GM12878 (cell line): ENCODE data around the gene TMEM63B. TPM values are rescaled to one million over a fixed set of nuclear protein-coding genes. Genes with fewer than 3 reads are reported as not detected.

Source experiments
- ATAC-seq: fragments of 200-7000 bp; cut with Tn5 transposase; 3 replicates; pipeline ENCODE4 v1.9.1; 2020; ENCODE audit warnings: mild to moderate bottlenecking, moderate library complexity
- BruUV-seq: library from RNA; stranded (reverse); fragments of 400-500 nt; replicated peaks from 2 replicates; lab custom pipeline; 2021; lab: Mats Ljungman, UMichigan
- CTCF ChIA-PET: fragments of 300-600 bp; sonication (Branson Sonifier 250); formaldehyde crosslinking; extraction: SDS; loops from one replicate; lab custom pipeline; 2021; ENCODE audit warnings: inconsistent platforms; lab: Yijun Ruan, JAX
- POLR2A ChIA-PET: fragments of 350-600 bp; formaldehyde crosslinking; extraction: SDS; loops from one replicate; lab custom pipeline; 2021; ENCODE audit warnings: inconsistent platforms; lab: Charles Lee
- RAD21 ChIA-PET: fragments of 300-600 bp; sonication (Branson Sonifier 250); formaldehyde crosslinking; loops from one replicate; lab custom pipeline; 2023; ENCODE audit warnings: antibody characterized with exemption; ENCODE audit not compliant: unreplicated experiment; lab: Charles Lee
- SMC1A ChIA-PET: fragments of 300-600 bp; sonication (Branson Sonifier 250); formaldehyde crosslinking; loops from one replicate; lab custom pipeline; 2023; ENCODE audit not compliant: unreplicated experiment, uncharacterized antibody; lab: Charles Lee
- DNase-seq: peaks from one replicate; pipeline ENCODE4 v3.0.0-alpha.2; 2011; ENCODE audit warnings: low read depth, low spot score
- FAIRE-seq: peaks from 3 replicates; lab custom pipeline; 2011; peaks lifted over from hg19 to GRCh38; lab: Jason Lieb, UNC
- H2AFZ ChIP-seq: 2 replicates; pipeline ENCODE4 v1.6.0; 2011; ENCODE audit warnings: low read depth, low read length, control low read depth; ENCODE audit not compliant: control insufficient read depth
- H3K27ac ChIP-seq: 2 replicates; pipeline ENCODE4 v1.5.1; 2011; ENCODE audit warnings: control low read depth; ENCODE audit not compliant: control insufficient read depth, insufficient read depth
- H3K27me3 ChIP-seq, 2 experiments: replicated peaks in 1 of 2; 2 replicates each; pipeline versions ENCODE4 v1.6.0 to v1.6.1; 2011; ENCODE audit warnings: low read length in 1 of 2; ENCODE audit not compliant: control insufficient read depth in 2 of 2, insufficient read depth in 2 of 2
- H3K36me3 ChIP-seq, 2 experiments: 2 replicates each; pipeline ENCODE4 v1.5.1; 2011; ENCODE audit warnings: low read length in 1 of 2; ENCODE audit not compliant: control insufficient read depth in 2 of 2, insufficient read depth in 2 of 2
- H3K4me1 ChIP-seq: 2 replicates; pipeline ENCODE4 v1.6.1; 2011; ENCODE audit warnings: mild to moderate bottlenecking, low read length, moderate library complexity, mixed read lengths; ENCODE audit not compliant: control insufficient read depth, insufficient read depth
- H3K4me2 ChIP-seq: 2 replicates; pipeline ENCODE4 v1.6.0; 2011; ENCODE audit warnings: control low read depth; ENCODE audit not compliant: control insufficient read depth, insufficient read depth
- H3K4me3 ChIP-seq: fragments of 200-600 bp; sonication (generic); 2 replicates; pipeline ENCODE4 v1.5.1; 2016
- H3K79me2 ChIP-seq: 2 replicates; pipeline ENCODE4 v1.6.0; 2011; ENCODE audit warnings: low read length; ENCODE audit not compliant: control insufficient read depth, insufficient read depth
- H3K9ac ChIP-seq: 2 replicates; pipeline ENCODE4 v1.8.0; 2011; ENCODE audit warnings: low read length, control low read depth, mixed read lengths; ENCODE audit not compliant: control insufficient read depth, insufficient read depth
- H3K9me3 ChIP-seq: replicated peaks from 3 replicates; pipeline ENCODE4 v1.5.1; 2011; ENCODE audit warnings: mild to moderate bottlenecking, low read length; ENCODE audit not compliant: control insufficient read depth, insufficient read depth
- H4K20me1 ChIP-seq: 2 replicates; pipeline ENCODE4 v1.6.0; 2011; ENCODE audit not compliant: control insufficient read depth, insufficient read depth
- BMI1 ChIP-seq: fragments of 450-650 bp; IDR thresholded peaks from 2 replicates; pipeline ENCODE4 v1.6.1; 2016; ENCODE audit warnings: mild to moderate bottlenecking, moderate library complexity, borderline replicate concordance
- CEBPB ChIP-seq, 2 experiments: fragments of 150-350 bp in 1 of 2; IDR thresholded peaks; 2 replicates each; pipeline ENCODE4 v1.6.1; 2012 to 2014; ENCODE audit warnings: low read depth in 2 of 2, low read length in 2 of 2, borderline replicate concordance in 1 of 2, inconsistent platforms in 1 of 2
- CTCF ChIP-seq, 3 experiments: IDR thresholded peaks in 2 of 3; conservative IDR thresholded peaks in 1 of 3; 2 replicates each; pipeline ENCODE4 v1.5.1; 2011; ENCODE audit warnings: low read depth in 3 of 3, low read length in 3 of 3, mild to moderate bottlenecking in 3 of 3, control low read depth in 2 of 3, moderate library complexity in 2 of 3, inconsistent platforms in 1 of 3, mixed read lengths in 1 of 3; ENCODE audit not compliant: control insufficient read depth in 2 of 3, insufficient read depth in 1 of 3; ENCODE audit errors: extremely low read depth in 1 of 3
- E2F8 ChIP-seq: fragments of 450-650 bp; IDR thresholded peaks from 2 replicates; pipeline ENCODE4 v1.6.1; 2018; ENCODE audit warnings: mild to moderate bottlenecking, low read depth, moderate library complexity; ENCODE audit not compliant: partially characterized antibody
- ETV6 ChIP-seq, 2 experiments: fragments of 450-650 bp in 1 of 2; IDR thresholded peaks in 1 of 2; conservative IDR thresholded peaks in 1 of 2; 2 replicates each; pipeline ENCODE4 v1.6.1; 2014; ENCODE audit warnings: antibody characterized with exemption in 1 of 2, borderline replicate concordance in 1 of 2, low read depth in 1 of 2, mild to moderate bottlenecking in 1 of 2, moderate library complexity in 1 of 2
- IKZF2 ChIP-seq, 2 experiments: fragments of 450-650 bp; IDR thresholded peaks; 2 replicates each; pipeline ENCODE4 v1.6.1; 2017; ENCODE audit warnings: mild to moderate bottlenecking in 2 of 2, moderate library complexity in 2 of 2
- IRF4 ChIP-seq: IDR thresholded peaks from 2 replicates; pipeline ENCODE4 v1.6.1; 2011; ENCODE audit warnings: low read depth, low read length
- POLR2A ChIP-seq: IDR thresholded peaks from 2 replicates; pipeline ENCODE4 v1.6.1; 2011; ENCODE audit warnings: low read depth, mild to moderate bottlenecking, low read length
- RAD21 ChIP-seq: IDR thresholded peaks from 2 replicates; pipeline ENCODE4 v1.6.1; 2011; ENCODE audit warnings: mild to moderate bottlenecking, low read depth, low read length, moderate library complexity; ENCODE audit not compliant: insufficient read depth
- SMC3 ChIP-seq: IDR thresholded peaks from 2 replicates; pipeline ENCODE4 v1.6.1; 2011; ENCODE audit warnings: low read length, improper control_type of control experiment, borderline replicate concordance
- SPI1 ChIP-seq: IDR thresholded peaks from 2 replicates; pipeline ENCODE4 v1.6.1; 2011; ENCODE audit warnings: low read depth, mild to moderate bottlenecking, low read length, moderate library complexity, borderline replicate concordance; ENCODE audit not compliant: insufficient read depth
- TCF3 ChIP-seq: IDR thresholded peaks from 2 replicates; pipeline ENCODE4 v1.6.1; 2012; ENCODE audit warnings: low read depth, mild to moderate bottlenecking, low read length, borderline replicate concordance; ENCODE audit not compliant: insufficient read depth
- ZBED1 ChIP-seq: IDR thresholded peaks from 2 replicates; pipeline ENCODE4 v1.6.1; 2016; ENCODE audit warnings: borderline replicate concordance
- WGBS: methylation state at CpG from one replicate; pipeline ENCODE4 v1.1.6; 2016; ENCODE audit warnings: low lambda C conversion rate; ENCODE audit not compliant: insufficient replicate concordance, insufficient coverage; ENCODE audit errors: missing lambda C conversion rate; 5-methylcytosine and 5-hydroxymethylcytosine counted together
- in situ Hi-C: fragments of 300-500 bp; cut with MboI; formaldehyde crosslinking; loops from 9 replicates; pipeline ENCODE4 v1.14.3; 2018; ENCODE audit warnings: mixed read lengths
- intact Hi-C: fragments of 100-400 bp; cut with micrococcal nuclease; formaldehyde crosslinking; loops from one replicate; pipeline ENCODE4 v1.14.2; 2022; ENCODE audit not compliant: unreplicated experiment
- polyA plus RNA-seq, 11 experiments: library from polyadenylated mRNA; depleted of rRNA in 4 of 11; unstranded in 6 of 11; stranded (reverse) in 5 of 11; fragments of >200 nt; fragmentation: Nextera tagmentation in 4 of 11; fragmentation: Illumina TruSeq in 1 of 11; extraction: Ambion mirVana in 4 of 11; extraction: Trizol in 1 of 11; gene quantifications; 1 replicate in 1 of 11; 2 replicates in 10 of 11; pipeline versions ENCODE4 v1.2.1 to v1.2.3, GENCODE V29; 2011 to 2016; ENCODE audit warnings: inconsistent platforms in 2 of 11, missing spikeins in 2 of 11, low read depth in 1 of 11
- total RNA-seq, 4 experiments: library from RNA; depleted of rRNA in 3 of 4; stranded (reverse); fragments of >200 nt in 3 of 4; fragmentation: Illumina TruSeq in 1 of 4; extraction: Trizol in 1 of 4; gene quantifications; 2 replicates each; pipeline versions ENCODE4 v1.2.1 to v1.2.3, GENCODE V29; 2013 to 2021
- TF ChIP-seq, protein P1 (sequence below): fragments of 450-650 bp; IDR thresholded peaks from 2 replicates; pipeline ENCODE4 v1.6.1; 2017; ENCODE audit warnings: borderline replicate concordance
- TF ChIP-seq, protein P2 (sequence below): IDR thresholded peaks from 2 replicates; pipeline ENCODE4 v1.6.1; 2011; ENCODE audit warnings: borderline replicate concordance, low read depth, mild to moderate bottlenecking, moderate library complexity, low read length; ENCODE audit not compliant: insufficient read depth, poor library complexity, severe bottlenecking

The TMEM63B gene
- total and polyA plus RNA-seq, 10 of the 15 experiments (the other 5 are each of a cell fraction or from before 2014, with no cell fraction given): 0.09 to 15.0 (median 7.1) TPM; not detected in 1

DNA sequence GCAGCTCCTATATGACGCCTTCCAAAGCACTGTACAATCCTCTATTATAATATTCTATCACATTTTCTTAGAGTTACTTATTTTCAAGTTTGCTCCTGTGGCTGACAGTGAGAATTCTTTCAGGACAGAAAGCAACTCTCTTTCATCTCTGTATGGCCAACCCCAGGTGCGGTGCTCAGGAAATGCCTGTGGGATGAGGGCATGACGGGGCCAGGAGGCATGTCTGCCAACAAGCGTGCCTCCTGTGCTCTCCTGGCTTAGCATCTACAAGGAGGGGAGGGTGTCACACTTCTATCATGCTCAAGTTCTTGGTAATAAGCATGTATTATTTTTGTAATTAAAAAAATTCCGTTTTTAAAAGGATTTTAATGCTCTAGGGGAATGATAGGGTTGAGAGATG, 11.5 kb upstream of the TMEM63B start:
- no TSS peak for BruUV-seq
- WGBS: 97% methylated on average over 5 of the region's 5 CpGs
- DNase-seq: no peak
- ChIA-PET SMC1A (no interaction called here), POLR2A (interaction anchor here (0.6 kb wide), 1 partner anchor 41 kb away, joined by 3 read pairs; no protein-coding TSS in a partner anchor), CTCF (interaction anchor here (1.2 to 2.4 kb wide), 2 partner anchors 19 to 122 kb away, joined by 4 to 16 read pairs; no protein-coding TSS in a partner anchor), RAD21 (no interaction called here)
- Histone ChIP-seq H3K27ac (no peak overlapping the region), H2AFZ (no peak overlapping the region), H3K79me2 (peaks cover 49% of the 10 kb centered on the region), H3K4me2 (no peak overlapping the region), H3K4me1 (no peaks in the 10 kb centered on the region; the same call in 1 of the 2 replicates), H3K36me3 (peaks cover 16 to 17% of the 10 kb centered on the region in 2 experiments), H3K9ac (no peak overlapping the region), H3K9me3 (no peaks in the 10 kb centered on the region), H4K20me1 (peaks cover 6% of the 10 kb centered on the region; the same call in 1 of the 2 replicates), H3K27me3 (no peaks in the 10 kb centered on the region), H3K4me3 (no peak overlapping the region)
- intact Hi-C loops (no loop called here), in situ Hi-C loops (no loop called here)
- no peak for ATAC-seq
- no peak for FAIRE-seq
- TF ChIP-seq CTCF (IDR thresholded peaks at IDR 0.05 in 2 of 3, conservative IDR thresholded peaks at IDR 0.05 in 1 of 3; ENCODE audit: control insufficient read depth in 2 of 3, extremely low read depth in 1 of 3, insufficient read depth in 1 of 3, low read depth in 3 of 3, low read length in 3 of 3) (no peak), IKZF2 (IDR thresholded peaks at IDR 0.05) (no peak), POLR2A (no peak), SMC3 (no peak), IRF4 (no peak), RAD21 (no peak), E2F8 (no peak), CEBPB (IDR thresholded peaks at IDR 0.05; ENCODE audit: borderline replicate concordance in 1 of 2, low read depth in 2 of 2, low read length in 2 of 2) (no peak), SPI1 (no peak), TCF3 (no peak), BMI1 (no peak), ZBED1 (no peak), ETV6 (conservative IDR thresholded peaks at IDR 0.05 in 1 of 2, IDR thresholded peaks at IDR 0.05 in 1 of 2; ENCODE audit: borderline replicate concordance in 1 of 2, low read depth in 1 of 2) (no peak)
- TF ChIP-seq, protein P1, sequence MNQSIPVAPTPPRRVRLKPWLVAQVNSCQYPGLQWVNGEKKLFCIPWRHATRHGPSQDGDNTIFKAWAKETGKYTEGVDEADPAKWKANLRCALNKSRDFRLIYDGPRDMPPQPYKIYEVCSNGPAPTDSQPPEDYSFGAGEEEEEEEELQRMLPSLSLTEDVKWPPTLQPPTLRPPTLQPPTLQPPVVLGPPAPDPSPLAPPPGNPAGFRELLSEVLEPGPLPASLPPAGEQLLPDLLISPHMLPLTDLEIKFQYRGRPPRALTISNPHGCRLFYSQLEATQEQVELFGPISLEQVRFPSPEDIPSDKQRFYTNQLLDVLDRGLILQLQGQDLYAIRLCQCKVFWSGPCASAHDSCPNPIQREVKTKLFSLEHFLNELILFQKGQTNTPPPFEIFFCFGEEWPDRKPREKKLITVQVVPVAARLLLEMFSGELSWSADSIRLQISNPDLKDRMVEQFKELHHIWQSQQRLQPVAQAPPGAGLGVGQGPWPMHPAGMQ: no peak
- TF ChIP-seq, protein P2, sequence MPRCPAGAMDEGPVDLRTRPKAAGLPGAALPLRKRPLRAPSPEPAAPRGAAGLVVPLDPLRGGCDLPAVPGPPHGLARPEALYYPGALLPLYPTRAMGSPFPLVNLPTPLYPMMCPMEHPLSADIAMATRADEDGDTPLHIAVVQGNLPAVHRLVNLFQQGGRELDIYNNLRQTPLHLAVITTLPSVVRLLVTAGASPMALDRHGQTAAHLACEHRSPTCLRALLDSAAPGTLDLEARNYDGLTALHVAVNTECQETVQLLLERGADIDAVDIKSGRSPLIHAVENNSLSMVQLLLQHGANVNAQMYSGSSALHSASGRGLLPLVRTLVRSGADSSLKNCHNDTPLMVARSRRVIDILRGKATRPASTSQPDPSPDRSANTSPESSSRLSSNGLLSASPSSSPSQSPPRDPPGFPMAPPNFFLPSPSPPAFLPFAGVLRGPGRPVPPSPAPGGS: no peak
